ENCODE measurements around the gene MEIS2. TPM values are rescaled to one million over a fixed set of nuclear protein-coding genes. Genes with fewer than 3 reads are reported as not detected.

The MEIS2 gene
- total RNA-seq (10 to 100 TPM; 14.1 to 18.7 TPM), polyA plus RNA-seq (ENCODE audit: insufficient read length in 6 of 6) (10 to 100 TPM; 34.4 to 44.5 (median 38.9) TPM)
- long read RNA-seq, donor 1, partial matches to known transcripts = 0 of 4 reads
- long read RNA-seq, donor 1, other reads (novel, unspliced or antisense) = 0 of 4 reads
- long read RNA-seq, donor 2, partial matches to known transcripts = 6 of 9 reads
- long read RNA-seq, donor 2, other reads (novel, unspliced or antisense) = 0 of 9 reads
- long read RNA-seq, donor 3, partial matches to known transcripts = 0 of 2 reads
- long read RNA-seq, donor 3, other reads (novel, unspliced or antisense) = 0 of 2 reads
- long read RNA-seq, donor 4, partial matches to known transcripts = 2 of 5 reads
- long read RNA-seq, donor 4, other reads (novel, unspliced or antisense) = 2 of 5 reads
- long read RNA-seq, donor 5, partial matches to known transcripts = 0 of 4 reads
- long read RNA-seq, donor 5, other reads (novel, unspliced or antisense) = 0 of 4 reads
- long read RNA-seq, donor 6, partial matches to known transcripts = 0 of 2 reads
- long read RNA-seq, donor 6, other reads (novel, unspliced or antisense) = 0 of 2 reads
- long read RNA-seq, donor 7, full-length matches to known transcripts = 2 of 2 reads
- long read RNA-seq, donor 7, partial matches to known transcripts = 0 of 2 reads
- long read RNA-seq, donor 7, other reads (novel, unspliced or antisense) = 0 of 2 reads
- long read RNA-seq, donor 8, full-length matches to known transcripts = 4 of 4 reads
- long read RNA-seq, donor 8, partial matches to known transcripts = 0 of 4 reads
- long read RNA-seq, donor 8, other reads (novel, unspliced or antisense) = 0 of 4 reads
- long read RNA-seq, donor 9 = 0 reads
- long read RNA-seq, donor 10 = 0 reads
- long read RNA-seq, donor 11 = 0 reads
- long read RNA-seq, donor 12, full-length matches to known transcripts = 4 of 4 reads
- long read RNA-seq, donor 12, partial matches to known transcripts = 0 of 4 reads
- long read RNA-seq, donor 12, other reads (novel, unspliced or antisense) = 0 of 4 reads

DNA sequence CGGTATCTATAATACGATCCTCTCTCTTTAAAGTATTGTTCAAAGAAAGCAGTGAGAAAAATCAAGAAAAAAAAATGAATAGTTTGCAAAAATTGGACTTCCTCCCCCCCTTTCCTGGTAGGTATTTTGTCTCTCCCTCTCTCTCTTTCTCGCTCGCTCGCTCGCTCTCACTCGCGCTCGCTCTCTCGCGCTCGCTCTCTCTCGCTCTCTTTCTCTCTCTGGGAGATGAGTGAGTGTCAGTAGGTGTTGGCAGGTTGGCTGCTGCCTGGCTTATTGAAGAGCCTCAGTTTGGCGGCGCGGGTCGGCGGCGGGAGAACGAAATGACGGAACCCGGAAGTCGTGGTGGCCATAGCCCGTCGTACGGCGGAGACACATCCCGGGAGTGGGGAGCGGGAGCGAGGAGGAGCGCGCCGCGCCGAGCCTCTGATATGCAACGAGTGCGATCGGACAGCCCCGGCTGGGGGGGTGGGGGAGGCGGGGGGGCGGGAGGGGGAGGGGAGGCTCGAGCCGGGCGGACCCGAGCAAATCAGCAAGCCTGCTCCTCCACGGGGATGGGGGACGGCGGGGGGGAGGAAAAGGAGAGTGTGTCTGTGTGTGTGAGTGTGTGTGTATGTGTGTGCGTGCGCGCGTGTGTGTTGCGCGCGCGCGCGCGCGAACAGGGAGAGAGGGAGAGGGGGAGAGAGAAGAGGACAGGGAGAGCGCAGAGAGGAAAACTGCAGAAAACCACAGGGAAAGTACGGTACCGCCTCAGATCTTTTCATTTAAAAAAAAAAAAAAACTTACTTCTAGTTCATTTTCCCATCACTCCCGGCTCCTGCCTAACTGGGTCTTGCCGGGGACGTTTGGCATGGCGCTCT lies at the start of gene MEIS2:
Gene MEIS2, minus strand, starts transcription at position 441 of the 857 bp plus-strand sequence. CDS start 1,083 bp downstream, outside the sequence.
- TF ChIP-seq, protein P1, sequence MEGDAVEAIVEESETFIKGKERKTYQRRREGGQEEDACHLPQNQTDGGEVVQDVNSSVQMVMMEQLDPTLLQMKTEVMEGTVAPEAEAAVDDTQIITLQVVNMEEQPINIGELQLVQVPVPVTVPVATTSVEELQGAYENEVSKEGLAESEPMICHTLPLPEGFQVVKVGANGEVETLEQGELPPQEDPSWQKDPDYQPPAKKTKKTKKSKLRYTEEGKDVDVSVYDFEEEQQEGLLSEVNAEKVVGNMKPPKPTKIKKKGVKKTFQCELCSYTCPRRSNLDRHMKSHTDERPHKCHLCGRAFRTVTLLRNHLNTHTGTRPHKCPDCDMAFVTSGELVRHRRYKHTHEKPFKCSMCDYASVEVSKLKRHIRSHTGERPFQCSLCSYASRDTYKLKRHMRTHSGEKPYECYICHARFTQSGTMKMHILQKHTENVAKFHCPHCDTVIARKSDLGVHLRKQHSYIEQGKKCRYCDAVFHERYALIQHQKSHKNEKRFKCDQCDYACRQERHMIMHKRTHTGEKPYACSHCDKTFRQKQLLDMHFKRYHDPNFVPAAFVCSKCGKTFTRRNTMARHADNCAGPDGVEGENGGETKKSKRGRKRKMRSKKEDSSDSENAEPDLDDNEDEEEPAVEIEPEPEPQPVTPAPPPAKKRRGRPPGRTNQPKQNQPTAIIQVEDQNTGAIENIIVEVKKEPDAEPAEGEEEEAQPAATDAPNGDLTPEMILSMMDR (IDR thresholded peaks at IDR 0.05) = no peak
- Histone ChIP-seq H3K4me1 (peaks cover 3 to 4% of the 10 kb centered on the region in 2 donors), H3K9me3 (no peaks in the 10 kb centered on the region), H3K27ac (peak within 1 kb of the TSS; percentile 85 to 91), H3K27me3 (peaks cover 13 to 100% of the 10 kb centered on the region in 2 donors), H3K36me3 (no peaks in the 10 kb centered on the region), H3K4me3 (peak within 1 kb of the TSS; percentile 57 to 70)
- ATAC-seq (peak; percentile 74), DNase-seq (peak in 3 of 4 donors; percentile 86 to 95 (median 92))
- intact Hi-C loops (cut with DNase I) = no loop called here

DNA sequence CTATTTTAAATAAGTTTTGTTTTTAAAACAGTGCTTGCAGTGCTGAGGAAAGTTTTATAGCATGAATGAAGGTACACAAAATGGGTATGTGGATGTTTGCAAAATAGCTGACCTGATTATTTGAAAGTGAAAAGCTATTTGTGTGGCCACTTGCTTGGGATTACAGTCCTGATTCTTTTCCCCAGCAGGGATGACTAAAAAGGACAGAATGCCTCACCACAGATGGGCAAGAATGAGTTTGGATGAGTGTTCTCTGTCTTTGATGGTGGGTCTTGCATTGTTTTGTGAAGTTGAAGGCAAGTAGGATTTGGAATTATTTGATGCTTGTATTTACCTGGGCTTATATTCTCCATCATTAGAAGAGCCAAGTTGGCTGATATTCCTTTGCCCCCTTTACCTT lies 48.8 kb upstream of the MEIS2 start:
- no peak overlapping the region for H3K4me3 ChIP-seq
- no peak for ATAC-seq
- no peaks in the 10 kb centered on the region for H3K4me1 ChIP-seq
- H3K36me3 ChIP-seq = no peaks in the 10 kb centered on the region
- TF ChIP-seq, protein P1 (IDR thresholded peaks at IDR 0.05) = no peak
- DNase-seq = no peak
- no peaks in the 10 kb centered on the region for H3K27me3 ChIP-seq
- intact Hi-C loops (cut with DNase I) = no loop called here
- H3K27ac ChIP-seq = no peak overlapping the region
- H3K9me3 ChIP-seq = no peaks in the 10 kb centered on the region

DNA sequence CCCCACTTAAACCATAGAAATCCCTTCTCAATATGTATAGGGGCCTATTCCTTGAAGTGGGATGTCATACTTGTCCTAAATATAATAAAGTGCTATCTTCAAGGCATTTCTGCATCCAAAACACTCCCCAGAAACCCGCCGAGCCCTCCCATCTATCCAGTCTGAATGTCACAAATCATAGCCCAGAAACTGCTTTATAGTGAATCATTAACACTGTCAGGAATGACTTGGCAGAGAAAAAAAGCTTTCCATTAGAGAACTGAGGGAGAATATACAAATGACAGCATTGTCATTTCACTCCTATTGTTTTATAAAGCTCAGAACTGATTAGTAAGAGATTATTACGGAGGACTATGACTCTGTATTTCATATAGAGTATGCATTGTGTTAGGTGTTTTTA lies 48.4 kb upstream of the MEIS2 start:
- Histone ChIP-seq H3K27me3 (no peaks in the 10 kb centered on the region), H3K4me3 (no peak overlapping the region), H3K9me3 (no peaks in the 10 kb centered on the region), H3K27ac (no peak overlapping the region), H3K36me3 (no peaks in the 10 kb centered on the region), H3K4me1 (no peaks in the 10 kb centered on the region)
- intact Hi-C loops (cut with DNase I) = no loop called here
- DNase-seq (no peak), ATAC-seq (no peak)
- TF ChIP-seq, protein P1 (IDR thresholded peaks at IDR 0.05) = no peak

DNA sequence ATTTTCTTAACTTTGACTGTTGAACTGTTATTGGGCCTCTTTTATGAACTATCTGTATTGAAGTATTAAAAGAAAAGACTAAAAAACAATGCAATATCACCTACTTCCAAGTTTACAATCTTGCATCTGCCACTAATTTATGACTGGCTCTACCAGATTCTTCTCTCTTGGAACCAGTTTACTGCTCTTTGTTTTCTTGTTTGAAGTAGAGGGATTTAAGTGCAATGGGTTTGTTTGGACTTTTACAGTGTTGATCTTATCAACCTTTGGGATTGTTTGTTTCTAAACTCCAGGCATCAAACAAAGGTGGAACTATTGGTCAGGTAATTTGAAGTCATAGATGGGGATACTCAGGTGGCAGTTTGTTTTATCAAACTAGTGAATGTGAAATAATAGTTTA lies 43.0 kb upstream of the MEIS2 start:
- Histone ChIP-seq H3K4me3 (no peak overlapping the region), H3K27ac (no peak overlapping the region), H3K27me3 (peaks cover 0 to 8% of the 10 kb centered on the region in 2 donors), H3K9me3 (no peaks in the 10 kb centered on the region), H3K4me1 (no peaks in the 10 kb centered on the region), H3K36me3 (no peaks in the 10 kb centered on the region)
- intact Hi-C loops (cut with DNase I) = no loop called here
- TF ChIP-seq, protein P1 (IDR thresholded peaks at IDR 0.05) = no peak
- ATAC-seq = no peak
- DNase-seq = no peak
